Fibroblast of lung (primary cell): ENCODE measurements around the gene DNM3. TPM values are rescaled to one million over a fixed set of nuclear protein-coding genes. Genes with fewer than 3 reads are reported as not detected.

Experiments used
- DNase-seq, 2 donors: peaks; one replicate each; pipeline versions ENCODE4 v3.0.0 to v3.0.0-alpha.2; 2010; ENCODE audit warnings: low read depth in 2 of 2
- H2AFZ ChIP-seq: 2 replicates; pipeline ENCODE4 v1.5.1; 2012; ENCODE audit warnings: low read length, control low read depth, inconsistent platforms
- H3K27ac ChIP-seq: 2 replicates; pipeline ENCODE4 v1.5.1; 2011; ENCODE audit warnings: low read length, control low read depth; ENCODE audit not compliant: insufficient read depth
- H3K27me3 ChIP-seq: 2 replicates; pipeline ENCODE4 v1.5.1; 2011; ENCODE audit warnings: mild to moderate bottlenecking, low read length; ENCODE audit not compliant: control insufficient read depth, insufficient read depth
- H3K36me3 ChIP-seq: 2 replicates; pipeline ENCODE4 v1.5.1; 2011; ENCODE audit warnings: low read length; ENCODE audit not compliant: control insufficient read depth, insufficient read depth
- H3K4me1 ChIP-seq: 2 replicates; pipeline ENCODE4 v1.5.1; 2011; ENCODE audit warnings: low read length; ENCODE audit not compliant: control insufficient read depth, insufficient read depth; ENCODE audit errors: extremely low read depth
- H3K4me2 ChIP-seq: 2 replicates; pipeline ENCODE4 v1.5.1; 2011; ENCODE audit warnings: low read length, control low read depth; ENCODE audit not compliant: insufficient read depth; ENCODE audit errors: extremely low read depth
- H3K4me3 ChIP-seq, 4 experiments: fragments of 200-600 bp in 1 of 4; sonication (generic) in 1 of 4; replicated peaks in 1 of 4; 2 replicates each; pipeline ENCODE4 v1.5.1; 2011 to 2016; ENCODE audit warnings: low read length in 4 of 4, low read depth in 3 of 4, mild to moderate bottlenecking in 3 of 4, control low read depth in 2 of 4, inconsistent platforms in 1 of 4, mixed read lengths in 1 of 4; ENCODE audit not compliant: insufficient read depth in 1 of 4; ENCODE audit errors: control extremely low read depth in 1 of 4
- H3K79me2 ChIP-seq: 2 replicates; pipeline ENCODE4 v1.5.1; 2012; ENCODE audit warnings: mild to moderate bottlenecking, low read length, inconsistent platforms; ENCODE audit not compliant: control insufficient read depth, insufficient read depth
- H3K9ac ChIP-seq: 2 replicates; pipeline ENCODE4 v1.5.1; 2011; ENCODE audit warnings: mild to moderate bottlenecking, low read length, control low read depth; ENCODE audit not compliant: insufficient read depth
- H3K9me3 ChIP-seq: 2 replicates; pipeline ENCODE4 v1.5.1; 2012; ENCODE audit warnings: low read depth, low read length; ENCODE audit not compliant: control insufficient read depth, insufficient read depth
- H4K20me1 ChIP-seq: 2 replicates; pipeline ENCODE4 v1.5.1; 2011; ENCODE audit warnings: low read length; ENCODE audit not compliant: control insufficient read depth, insufficient read depth; ENCODE audit errors: extremely low read depth
- EZH2 ChIP-seq: IDR thresholded peaks from 2 replicates; pipeline ENCODE4 v1.5.1; 2012; ENCODE audit warnings: low read length, control low read depth, mild to moderate bottlenecking; ENCODE audit errors: missing control alignments
- polyA plus RNA-seq, 2 donors: library from polyadenylated mRNA; depleted of rRNA in 1 of 2; stranded (reverse) in 1 of 2; unstranded in 1 of 2; fragments of >200 nt; gene quantifications; 2 replicates each; pipeline ENCODE4 v1.2.1, GENCODE V29; 2011 to 2012; ENCODE audit warnings: missing spikeins in 1 of 2
- total RNA-seq: library from RNA; depleted of rRNA; stranded (reverse); fragments of >200 nt; gene quantifications from 2 replicates; pipeline ENCODE4 v1.2.1, GENCODE V29; 2014
- TF ChIP-seq, protein P1 (sequence below), 2 donors: IDR thresholded peaks in 1 of 2; conservative IDR thresholded peaks in 1 of 2; 1 replicate in 1 of 2; 2 replicates in 1 of 2; pipeline ENCODE4 v1.5.1; 2011 to 2012; ENCODE audit warnings: low read length in 2 of 2, control low read depth in 1 of 2, inconsistent platforms in 1 of 2, low read depth in 1 of 2, mild to moderate bottlenecking in 1 of 2

Gene DNM3
- total and polyA plus RNA-seq, 2 donors (not counting 1 experiment from before 2014, with no cell fraction given) = 1.6 to 3.6 TPM

DNA sequence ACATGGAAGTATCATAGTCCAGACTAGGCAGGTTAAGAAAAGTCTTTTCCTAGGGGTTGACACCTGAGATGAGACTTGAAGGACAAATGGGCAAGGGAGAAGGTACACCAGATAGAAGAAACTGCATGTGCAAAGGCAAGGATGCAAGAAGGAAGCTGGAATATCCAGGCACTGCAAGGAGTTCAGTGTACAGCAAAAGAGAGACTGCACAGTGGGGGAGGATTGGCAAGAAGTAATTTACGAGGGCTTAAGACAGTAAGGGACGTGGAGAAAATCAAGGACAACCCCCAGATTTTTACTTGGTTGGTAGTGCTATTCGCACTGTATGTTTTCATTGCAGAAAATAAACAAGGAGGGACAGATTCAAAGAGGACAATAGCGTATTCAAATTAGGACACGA, 58.5 kb downstream of the DNM3 start:
- no peak for DNase-seq
- no peaks in the 10 kb centered on the region for H3K79me2 ChIP-seq
- H3K4me1 ChIP-seq = no peaks in the 10 kb centered on the region
- H3K27ac ChIP-seq = no peak overlapping the region
- no peak overlapping the region for H3K9ac ChIP-seq
- H3K27me3 ChIP-seq = no peaks in the 10 kb centered on the region
- no peaks in the 10 kb centered on the region for H3K9me3 ChIP-seq
- H3K4me2 ChIP-seq = no peak overlapping the region
- no peak overlapping the region for H3K4me3 ChIP-seq
- H2AFZ ChIP-seq = no peak overlapping the region
- no peaks in the 10 kb centered on the region for H3K36me3 ChIP-seq
- TF ChIP-seq EZH2 = no peak
- TF ChIP-seq, protein P1, sequence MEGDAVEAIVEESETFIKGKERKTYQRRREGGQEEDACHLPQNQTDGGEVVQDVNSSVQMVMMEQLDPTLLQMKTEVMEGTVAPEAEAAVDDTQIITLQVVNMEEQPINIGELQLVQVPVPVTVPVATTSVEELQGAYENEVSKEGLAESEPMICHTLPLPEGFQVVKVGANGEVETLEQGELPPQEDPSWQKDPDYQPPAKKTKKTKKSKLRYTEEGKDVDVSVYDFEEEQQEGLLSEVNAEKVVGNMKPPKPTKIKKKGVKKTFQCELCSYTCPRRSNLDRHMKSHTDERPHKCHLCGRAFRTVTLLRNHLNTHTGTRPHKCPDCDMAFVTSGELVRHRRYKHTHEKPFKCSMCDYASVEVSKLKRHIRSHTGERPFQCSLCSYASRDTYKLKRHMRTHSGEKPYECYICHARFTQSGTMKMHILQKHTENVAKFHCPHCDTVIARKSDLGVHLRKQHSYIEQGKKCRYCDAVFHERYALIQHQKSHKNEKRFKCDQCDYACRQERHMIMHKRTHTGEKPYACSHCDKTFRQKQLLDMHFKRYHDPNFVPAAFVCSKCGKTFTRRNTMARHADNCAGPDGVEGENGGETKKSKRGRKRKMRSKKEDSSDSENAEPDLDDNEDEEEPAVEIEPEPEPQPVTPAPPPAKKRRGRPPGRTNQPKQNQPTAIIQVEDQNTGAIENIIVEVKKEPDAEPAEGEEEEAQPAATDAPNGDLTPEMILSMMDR (conservative IDR thresholded peaks at IDR 0.05 in 1 of 2, IDR thresholded peaks at IDR 0.05 in 1 of 2; ENCODE audit: low read depth in 1 of 2, low read length in 2 of 2) = no peak
- no peaks in the 10 kb centered on the region for H4K20me1 ChIP-seq

DNA sequence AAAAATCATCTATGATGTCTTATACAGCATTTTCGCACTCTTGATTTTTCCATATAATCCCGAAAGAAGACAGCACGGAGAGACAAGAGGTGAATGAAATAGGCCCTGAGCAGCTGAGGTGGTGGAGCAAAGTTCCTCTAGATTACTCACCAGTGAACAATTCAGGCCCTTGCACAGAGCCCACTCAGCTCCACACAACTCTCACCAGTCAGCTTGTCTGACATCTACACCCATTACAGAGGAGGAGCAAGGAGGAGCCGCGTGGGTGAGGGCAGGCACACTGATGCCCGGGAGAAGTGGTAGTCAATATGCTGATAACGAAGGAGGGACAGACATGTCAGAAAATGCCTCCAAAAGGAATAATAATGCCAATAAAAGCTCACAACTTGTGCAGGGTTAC, 59.9 kb downstream of the DNM3 start:
- Histone ChIP-seq H3K9ac (no peak overlapping the region), H2AFZ (no peak overlapping the region), H3K4me1 (no peaks in the 10 kb centered on the region), H3K27ac (no peak overlapping the region), H3K27me3 (no peaks in the 10 kb centered on the region), H3K36me3 (no peaks in the 10 kb centered on the region), H3K9me3 (no peaks in the 10 kb centered on the region), H3K4me2 (no peak overlapping the region), H3K79me2 (no peaks in the 10 kb centered on the region), H4K20me1 (no peaks in the 10 kb centered on the region), H3K4me3 (no peak overlapping the region)
- peak in 1 of 2 donors; percentile 48 for DNase-seq
- no peak for TF ChIP-seq EZH2
- TF ChIP-seq, protein P1 (conservative IDR thresholded peaks at IDR 0.05 in 1 of 2, IDR thresholded peaks at IDR 0.05 in 1 of 2; ENCODE audit: low read depth in 1 of 2, low read length in 2 of 2) = no peak

DNA sequence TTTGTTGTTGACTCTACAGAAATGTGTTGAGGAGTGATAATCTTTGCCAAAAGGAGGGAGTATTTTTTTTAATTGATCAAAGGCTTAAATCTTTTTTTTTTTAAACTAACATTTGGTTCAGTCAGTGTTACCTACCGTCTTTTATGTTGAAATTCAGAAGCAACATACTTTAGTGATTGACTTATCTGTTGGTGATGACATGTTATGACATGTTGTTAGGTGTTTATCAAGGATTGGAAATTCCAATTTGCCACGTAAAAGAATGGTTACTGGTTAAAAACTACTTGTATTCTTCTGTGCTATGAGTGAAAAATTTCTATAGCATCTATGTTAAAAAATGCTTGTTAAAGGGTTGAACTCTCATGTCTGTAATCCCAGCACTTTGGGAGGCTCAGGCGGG, 61.2 kb downstream of the DNM3 start:
- Histone ChIP-seq H4K20me1 (no peaks in the 10 kb centered on the region), H2AFZ (peak overlapping the region; percentile 49), H3K36me3 (no peaks in the 10 kb centered on the region), H3K9ac (no peak overlapping the region), H3K27me3 (no peaks in the 10 kb centered on the region), H3K4me2 (peak overlapping the region; percentile 64), H3K4me1 (no peaks in the 10 kb centered on the region), H3K27ac (no peak overlapping the region), H3K4me3 (no peak overlapping the region), H3K79me2 (no peaks in the 10 kb centered on the region), H3K9me3 (no peaks in the 10 kb centered on the region)
- TF ChIP-seq, protein P1 (conservative IDR thresholded peaks at IDR 0.05 in 1 of 2, IDR thresholded peaks at IDR 0.05 in 1 of 2; ENCODE audit: low read depth in 1 of 2, low read length in 2 of 2) = no peak
- no peak for DNase-seq
